Prostate gland (tissue), 2 donors: Measurements from ENCODE around the gene INTS1.

Experiments
- POLR2A ChIP-seq: fragments of 450-650 bp; IDR thresholded peaks from one replicate; pipeline ENCODE4 v1.6.1; 2016; ENCODE audit warnings: antibody characterized with exemption, mild to moderate bottlenecking
- POLR2AphosphoS5 ChIP-seq: sonication (generic); formaldehyde crosslinking; IDR thresholded peaks from one replicate; pipeline ENCODE4 v1.6.1; 2017; ENCODE audit warnings: antibody characterized with exemption
- TF ChIP-seq, protein P1 (sequence below), 4 experiments: fragments of 200-600 bp in 2 of 4; fragments of 450-650 bp in 2 of 4; sonication (generic) in 2 of 4; IDR thresholded peaks; 1 replicate in 3 of 4; 2 replicates in 1 of 4; pipeline ENCODE4 v1.5.1; 2016 to 2019; ENCODE audit warnings: antibody characterized with exemption in 4 of 4, mild to moderate bottlenecking in 2 of 4, moderate library complexity in 2 of 4

GRCh38 chr7:1468203-1468602 is 36.0 kb downstream of the INTS1 start:
- TF ChIP-seq, protein P1, sequence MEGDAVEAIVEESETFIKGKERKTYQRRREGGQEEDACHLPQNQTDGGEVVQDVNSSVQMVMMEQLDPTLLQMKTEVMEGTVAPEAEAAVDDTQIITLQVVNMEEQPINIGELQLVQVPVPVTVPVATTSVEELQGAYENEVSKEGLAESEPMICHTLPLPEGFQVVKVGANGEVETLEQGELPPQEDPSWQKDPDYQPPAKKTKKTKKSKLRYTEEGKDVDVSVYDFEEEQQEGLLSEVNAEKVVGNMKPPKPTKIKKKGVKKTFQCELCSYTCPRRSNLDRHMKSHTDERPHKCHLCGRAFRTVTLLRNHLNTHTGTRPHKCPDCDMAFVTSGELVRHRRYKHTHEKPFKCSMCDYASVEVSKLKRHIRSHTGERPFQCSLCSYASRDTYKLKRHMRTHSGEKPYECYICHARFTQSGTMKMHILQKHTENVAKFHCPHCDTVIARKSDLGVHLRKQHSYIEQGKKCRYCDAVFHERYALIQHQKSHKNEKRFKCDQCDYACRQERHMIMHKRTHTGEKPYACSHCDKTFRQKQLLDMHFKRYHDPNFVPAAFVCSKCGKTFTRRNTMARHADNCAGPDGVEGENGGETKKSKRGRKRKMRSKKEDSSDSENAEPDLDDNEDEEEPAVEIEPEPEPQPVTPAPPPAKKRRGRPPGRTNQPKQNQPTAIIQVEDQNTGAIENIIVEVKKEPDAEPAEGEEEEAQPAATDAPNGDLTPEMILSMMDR (IDR thresholded peaks at IDR 0.05), result no peak
- TF ChIP-seq POLR2A, result no peak
- no peak for TF ChIP-seq POLR2AphosphoS5
